Measurements from ENCODE around the gene APOL2. TPM values are rescaled to one million over a fixed set of nuclear protein-coding genes. Genes with fewer than 3 reads are reported as not detected.

The APOL2 gene
- total RNA-seq, 1 experiment from 2014 or later: 9.9 TPM

GRCh38 chr22:36182056-36182455, 57.3 kb downstream of the APOL2 start:
- ATAC-seq: no peak
- no peak overlapping the region for H2AFZ ChIP-seq (ENCODE audit: low read depth, low read length, poor library complexity, severe bottlenecking)
- no TSS peak for BruUV-seq (replicated peaks)
- H4K20me1 ChIP-seq (ENCODE audit: insufficient read depth): no peaks in the 10 kb centered on the region
- H3K4me2 ChIP-seq (ENCODE audit: low read length): no peak overlapping the region
- POLR2A ChIA-PET: no interaction called here
- no peak for DNase-seq (ENCODE audit: low read depth, low spot score)
- H3K4me1 ChIP-seq (ENCODE audit: control insufficient read depth in 1 of 2, insufficient read depth in 2 of 2, low read length in 2 of 2): no peaks in the 10 kb centered on the region
- intact Hi-C loops (cut with micrococcal nuclease): no loop called here
- TF ChIP-seq CEBPB (IDR thresholded peaks at IDR 0.05; ENCODE audit: low read depth): no peak
- TF ChIP-seq MAX (IDR thresholded peaks at IDR 0.05): no peak
- TF ChIP-seq REST (IDR thresholded peaks at IDR 0.05; ENCODE audit: low read depth): no peak
- no peak for TF ChIP-seq ZBTB33 (IDR thresholded peaks at IDR 0.05; ENCODE audit: extremely low read depth, insufficient replicate concordance, low read length)
- TF ChIP-seq RAD21 (IDR thresholded peaks at IDR 0.05; ENCODE audit: low read depth): no peak
- no peak for TF ChIP-seq YY1 (IDR thresholded peaks at IDR 0.05; ENCODE audit: extremely low read depth, insufficient replicate concordance, low read depth, low read length)
- H3K27me3 ChIP-seq (ENCODE audit: insufficient read depth, low read length): peaks cover 3% of the 10 kb centered on the region; the same call in 1 of the 2 replicates
- H3K4me3 ChIP-seq (replicated peaks in 1 of 2; ENCODE audit: low read depth in 1 of 2, low read length in 2 of 2): no peak overlapping the region
- H3K9me2 ChIP-seq (ENCODE audit: insufficient read depth): no peaks in the 10 kb centered on the region
- CTCF ChIA-PET: interaction anchor here (0.7 to 3.3 kb wide), 3 partner anchors 30 to 105 kb away, joined by 3 to 13 read pairs (median 3); no protein-coding TSS in a partner anchor
- H3K9ac ChIP-seq (ENCODE audit: low read length): no peak overlapping the region
- RAD21 ChIA-PET (ENCODE audit: low non-redundant PET in 1 of 2, low total read pairs in 2 of 2, uncharacterized antibody in 2 of 2, unreplicated experiment in 2 of 2): no interaction called here
- no peaks in the 10 kb centered on the region for H3K9me3 ChIP-seq (ENCODE audit: control insufficient read depth in 1 of 2, insufficient read depth in 1 of 2, low read depth in 1 of 2, low read length in 2 of 2)
- H3K79me2 ChIP-seq (ENCODE audit: insufficient read depth, low read length): no peaks in the 10 kb centered on the region
- no peak overlapping the region for H3K27ac ChIP-seq (ENCODE audit: low read depth, low read length)
- no peaks in the 10 kb centered on the region for H3K36me3 ChIP-seq (ENCODE audit: control insufficient read depth in 1 of 2, insufficient read depth in 2 of 2, low read length in 2 of 2)

All from HCT116 (cell line).